SJCRH30 (cell line): ENCODE data around the gene ASB1. TPM values are rescaled to one million over a fixed set of nuclear protein-coding genes. Genes with fewer than 3 reads are reported as not detected.
A peak's percentile ranks its signal among the peaks of the same experiment; 100 is the strongest.

Experiments used
- DNase-seq, 2 experiments: peaks; one replicate each; pipeline ENCODE4 v3.0.0-alpha.2; 2015 to 2020
- H3K27ac ChIP-seq: fragments of 250-450 bp; sonication (Bioruptor Pico); 2 replicates; pipeline ENCODE4 v1.5.1; 2020; ENCODE audit warnings: mild to moderate bottlenecking, moderate library complexity
- H3K27me3 ChIP-seq: fragments of 250-450 bp; sonication (Bioruptor Pico); 2 replicates; pipeline ENCODE4 v1.5.1; 2020; ENCODE audit warnings: mild to moderate bottlenecking, moderate library complexity
- H3K36me3 ChIP-seq: fragments of 250-450 bp; sonication (Bioruptor Pico); 2 replicates; pipeline ENCODE4 v1.5.1; 2020; ENCODE audit warnings: mild to moderate bottlenecking, moderate library complexity
- H3K4me1 ChIP-seq: fragments of 250-450 bp; sonication (Bioruptor Pico); 2 replicates; pipeline ENCODE4 v1.5.1; 2020; ENCODE audit warnings: mild to moderate bottlenecking, moderate library complexity
- H3K4me3 ChIP-seq: fragments of 250-450 bp; sonication (Bioruptor Pico); 2 replicates; pipeline ENCODE4 v1.5.1; 2020; ENCODE audit warnings: mild to moderate bottlenecking, moderate library complexity
- H3K9me3 ChIP-seq: fragments of 250-450 bp; sonication (Bioruptor Pico); replicated peaks from 2 replicates; pipeline ENCODE4 v1.5.1; 2020; ENCODE audit warnings: mild to moderate bottlenecking, moderate library complexity
- total RNA-seq: library from RNA; depleted of rRNA; stranded (reverse); fragments of >200 nt; shearing (Covaris generic); gene quantifications from 2 replicates; pipeline ENCODE4 v1.2.3, GENCODE V29; 2014

The ASB1 gene
- total RNA-seq, 1 experiment from 2014 or later, result 46.9 TPM

- H3K9me3 ChIP-seq, result no peaks in the 10 kb centered on the region
- peaks cover 5% of the 10 kb centered on the region for H3K36me3 ChIP-seq
- peaks cover 18% of the 10 kb centered on the region for H3K4me1 ChIP-seq
- H3K27me3 ChIP-seq, result no peaks in the 10 kb centered on the region
- no peak overlapping the region for H3K4me3 ChIP-seq
- DNase-seq, result no peak
- H3K27ac ChIP-seq, result no peak overlapping the region
Measured at GRCh38 chr2:238456970-238457926, 30.5 kb downstream of the ASB1 start.

GRCh38 chr2:238457927-238458324, 31.2 kb downstream of the ASB1 start:
- Histone ChIP-seq H3K27me3 (no peaks in the 10 kb centered on the region), H3K4me1 (peaks cover 18% of the 10 kb centered on the region), H3K36me3 (no peaks in the 10 kb centered on the region), H3K27ac (no peak overlapping the region), H3K9me3 (no peaks in the 10 kb centered on the region), H3K4me3 (no peak overlapping the region)
- no peak for DNase-seq

- H3K27ac ChIP-seq, result no peak overlapping the region
Measured at GRCh38 chr2:238458651-238459050, 31.9 kb downstream of the ASB1 start.

GRCh38 chr2:238459081-238459629, 32.4 kb downstream of the ASB1 start:
- H3K4me3 ChIP-seq, result no peak overlapping the region
- H3K27ac ChIP-seq, result no peak overlapping the region
- no peak for DNase-seq
- H3K27me3 ChIP-seq, result no peaks in the 10 kb centered on the region
- H3K36me3 ChIP-seq, result no peaks in the 10 kb centered on the region
- peaks cover 18% of the 10 kb centered on the region for H3K4me1 ChIP-seq
- no peaks in the 10 kb centered on the region for H3K9me3 ChIP-seq

More at GRCh38 chr2:238458651-238459050, 31.9 kb downstream of the ASB1 start:
- peak; percentile 56 to 58 for DNase-seq
- no peaks in the 10 kb centered on the region for H3K36me3 ChIP-seq
- H3K9me3 ChIP-seq, result no peaks in the 10 kb centered on the region
- no peak overlapping the region for H3K4me3 ChIP-seq
- no peaks in the 10 kb centered on the region for H3K27me3 ChIP-seq
- peaks cover 18% of the 10 kb centered on the region for H3K4me1 ChIP-seq

GRCh38 chr2:238461051-238461450, 34.3 kb downstream of the ASB1 start:
- Histone ChIP-seq H3K4me3 (no peak overlapping the region), H3K27ac (no peak overlapping the region), H3K36me3 (no peaks in the 10 kb centered on the region), H3K4me1 (peaks cover 25% of the 10 kb centered on the region), H3K27me3 (no peaks in the 10 kb centered on the region), H3K9me3 (no peaks in the 10 kb centered on the region)
- DNase-seq, result no peak

- H3K27me3 ChIP-seq, result no peaks in the 10 kb centered on the region
- no peaks in the 10 kb centered on the region for H3K9me3 ChIP-seq
- peaks cover 28% of the 10 kb centered on the region for H3K4me1 ChIP-seq
- DNase-seq, result peak; percentile 65 to 79
- H3K36me3 ChIP-seq, result no peaks in the 10 kb centered on the region
- no peak overlapping the region for H3K27ac ChIP-seq
- no peak overlapping the region for H3K4me3 ChIP-seq
Measured at GRCh38 chr2:238461491-238461890, 34.8 kb downstream of the ASB1 start.

GRCh38 chr2:238461916-238462315, 35.2 kb downstream of the ASB1 start:
- Histone ChIP-seq H3K27ac (no peak overlapping the region), H3K27me3 (no peaks in the 10 kb centered on the region), H3K4me1 (peaks cover 31% of the 10 kb centered on the region), H3K4me3 (no peak overlapping the region), H3K9me3 (no peaks in the 10 kb centered on the region), H3K36me3 (no peaks in the 10 kb centered on the region)
- DNase-seq, result no peak

- no peaks in the 10 kb centered on the region for H3K9me3 ChIP-seq
- DNase-seq, result peak in 1 of 2 experiments; percentile 83
- no peaks in the 10 kb centered on the region for H3K36me3 ChIP-seq
Measured at GRCh38 chr2:238462782-238463396, 36.2 kb downstream of the ASB1 start.

GRCh38 chr2:238464389-238464788, 37.7 kb downstream of the ASB1 start:
- Histone ChIP-seq H3K36me3 (no peaks in the 10 kb centered on the region), H3K9me3 (peaks cover 3% of the 10 kb centered on the region; the same call in 1 of the 2 replicates), H3K27me3 (no peaks in the 10 kb centered on the region), H3K4me1 (peaks cover 21% of the 10 kb centered on the region), H3K4me3 (no peak overlapping the region), H3K27ac (no peak overlapping the region)
- DNase-seq, result no peak

More at GRCh38 chr2:238462782-238463396, 36.2 kb downstream of the ASB1 start:
- Histone ChIP-seq H3K27ac (no peak overlapping the region), H3K4me1 (peaks cover 31% of the 10 kb centered on the region), H3K4me3 (no peak overlapping the region), H3K27me3 (no peaks in the 10 kb centered on the region)

- Histone ChIP-seq H3K27ac (no peak overlapping the region), H3K36me3 (no peaks in the 10 kb centered on the region), H3K4me3 (peak overlapping the region; percentile 23), H3K4me1 (peaks cover 20% of the 10 kb centered on the region), H3K9me3 (peaks cover 3% of the 10 kb centered on the region; the same call in 1 of the 2 replicates), H3K27me3 (no peaks in the 10 kb centered on the region)
- peak in 1 of 2 experiments; percentile 20 for DNase-seq
Measured at GRCh38 chr2:238465487-238466242, 38.9 kb downstream of the ASB1 start.

GRCh38 chr2:238466243-238466756, 39.6 kb downstream of the ASB1 start:
- Histone ChIP-seq H3K9me3 (peaks cover 3% of the 10 kb centered on the region; the same call in 1 of the 2 replicates), H3K4me3 (peak overlapping the region; percentile 23), H3K4me1 (peaks cover 15% of the 10 kb centered on the region), H3K27ac (no peak overlapping the region), H3K36me3 (no peaks in the 10 kb centered on the region), H3K27me3 (no peaks in the 10 kb centered on the region)
- DNase-seq, result peak; percentile 69 to 80

- Histone ChIP-seq H3K4me1 (peaks cover 13% of the 10 kb centered on the region), H3K9me3 (peaks cover 3% of the 10 kb centered on the region; the same call in 1 of the 2 replicates), H3K36me3 (no peaks in the 10 kb centered on the region), H3K27ac (no peak overlapping the region), H3K4me3 (no peak overlapping the region), H3K27me3 (no peaks in the 10 kb centered on the region)
- DNase-seq, result no peak
Measured at GRCh38 chr2:238467062-238467461, 40.3 kb downstream of the ASB1 start.

GRCh38 chr2:238467792-238468191, 41.1 kb downstream of the ASB1 start:
- no peak overlapping the region for H3K4me3 ChIP-seq
- H3K27me3 ChIP-seq, result no peaks in the 10 kb centered on the region
- no peak for DNase-seq
- H3K9me3 ChIP-seq, result peaks cover 6% of the 10 kb centered on the region
- no peaks in the 10 kb centered on the region for H3K36me3 ChIP-seq
- H3K27ac ChIP-seq, result no peak overlapping the region
- H3K4me1 ChIP-seq, result peaks cover 13% of the 10 kb centered on the region

GRCh38 chr2:238469155-238469554, 42.4 kb downstream of the ASB1 start:
- Histone ChIP-seq H3K9me3 (peaks cover 13% of the 10 kb centered on the region), H3K27ac (no peak overlapping the region), H3K4me1 (peaks cover 13% of the 10 kb centered on the region), H3K4me3 (no peak overlapping the region), H3K27me3 (no peaks in the 10 kb centered on the region), H3K36me3 (no peaks in the 10 kb centered on the region)
- DNase-seq, result no peak
